ENCODE data around the gene ZNF385D. TPM values are rescaled to one million over a fixed set of nuclear protein-coding genes. Genes with fewer than 3 reads are reported as not detected.

The ZNF385D gene
- total RNA-seq, 1 donor from 2014 or later = 1.2 TPM

DNA sequence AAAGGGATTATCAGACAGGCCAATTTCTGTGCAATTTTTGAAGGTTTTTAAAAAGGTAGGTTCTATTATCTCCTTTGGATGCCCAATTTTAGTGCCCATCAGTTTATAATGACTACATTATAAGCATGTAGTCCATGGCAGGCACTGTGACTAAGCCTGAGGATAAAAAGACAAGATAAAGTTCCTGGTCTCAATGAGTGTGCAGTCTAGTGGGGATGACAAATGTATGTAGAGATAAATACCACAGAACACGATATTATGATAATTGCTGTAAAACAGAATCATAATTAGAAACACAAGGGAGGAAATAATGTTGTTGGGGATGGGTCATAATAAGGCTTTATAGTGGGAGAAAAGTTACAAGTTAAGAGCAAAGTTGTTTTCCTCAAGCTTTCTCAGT lies 163.1 kb downstream of the ZNF385D start:
- H3K27ac Mint-ChIP-seq (ENCODE audit: unreplicated experiment) = no peak overlapping the region
- TF ChIP-seq, protein P1, sequence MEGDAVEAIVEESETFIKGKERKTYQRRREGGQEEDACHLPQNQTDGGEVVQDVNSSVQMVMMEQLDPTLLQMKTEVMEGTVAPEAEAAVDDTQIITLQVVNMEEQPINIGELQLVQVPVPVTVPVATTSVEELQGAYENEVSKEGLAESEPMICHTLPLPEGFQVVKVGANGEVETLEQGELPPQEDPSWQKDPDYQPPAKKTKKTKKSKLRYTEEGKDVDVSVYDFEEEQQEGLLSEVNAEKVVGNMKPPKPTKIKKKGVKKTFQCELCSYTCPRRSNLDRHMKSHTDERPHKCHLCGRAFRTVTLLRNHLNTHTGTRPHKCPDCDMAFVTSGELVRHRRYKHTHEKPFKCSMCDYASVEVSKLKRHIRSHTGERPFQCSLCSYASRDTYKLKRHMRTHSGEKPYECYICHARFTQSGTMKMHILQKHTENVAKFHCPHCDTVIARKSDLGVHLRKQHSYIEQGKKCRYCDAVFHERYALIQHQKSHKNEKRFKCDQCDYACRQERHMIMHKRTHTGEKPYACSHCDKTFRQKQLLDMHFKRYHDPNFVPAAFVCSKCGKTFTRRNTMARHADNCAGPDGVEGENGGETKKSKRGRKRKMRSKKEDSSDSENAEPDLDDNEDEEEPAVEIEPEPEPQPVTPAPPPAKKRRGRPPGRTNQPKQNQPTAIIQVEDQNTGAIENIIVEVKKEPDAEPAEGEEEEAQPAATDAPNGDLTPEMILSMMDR (IDR thresholded peaks at IDR 0.05) = no peak
- no peak overlapping the region for H3K4me3 Mint-ChIP-seq (ENCODE audit: unreplicated experiment)
- H3K9me3 Mint-ChIP-seq (ENCODE audit: low read depth) = no peaks in the 10 kb centered on the region
- H3K4me1 Mint-ChIP-seq (ENCODE audit: low read depth) = no peaks in the 10 kb centered on the region
- peaks cover 2% of the 10 kb centered on the region for H3K27me3 Mint-ChIP-seq (ENCODE audit: low read depth)
- DNase-seq (ENCODE audit: low spot score) = no peak
- H3K36me3 Mint-ChIP-seq (ENCODE audit: low read depth) = no peaks in the 10 kb centered on the region

DNA sequence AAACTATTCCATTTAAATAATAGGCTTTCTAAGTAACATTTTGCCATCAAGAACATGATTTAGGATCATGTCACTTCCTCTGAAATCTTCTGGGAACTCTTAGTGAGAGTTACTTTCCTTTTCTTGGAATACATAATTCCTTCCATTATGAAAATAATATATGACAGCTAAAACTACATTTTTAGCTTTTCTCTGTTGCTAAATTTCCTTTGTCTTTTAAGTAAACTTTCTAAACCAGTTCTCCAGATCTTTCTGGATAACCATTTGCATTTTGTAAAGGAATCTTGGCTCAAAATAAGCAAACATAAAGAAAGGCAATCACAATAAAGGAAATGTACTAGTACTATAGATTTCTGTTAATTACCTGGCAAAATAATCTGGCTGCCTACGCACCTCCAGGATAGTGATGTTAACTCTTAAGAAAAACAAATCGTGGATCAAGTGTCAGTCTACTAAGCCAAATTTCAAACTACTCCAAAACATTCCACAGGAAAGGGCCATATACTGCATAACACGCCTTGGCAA lies 165.7 kb downstream of the ZNF385D start:
- no peaks in the 10 kb centered on the region for H3K36me3 Mint-ChIP-seq (ENCODE audit: low read depth)
- no peaks in the 10 kb centered on the region for H3K9me3 Mint-ChIP-seq (ENCODE audit: low read depth)
- peaks cover 2% of the 10 kb centered on the region for H3K27me3 Mint-ChIP-seq (ENCODE audit: low read depth)
- no peak for DNase-seq (ENCODE audit: low spot score)
- no peaks in the 10 kb centered on the region for H3K4me1 Mint-ChIP-seq (ENCODE audit: low read depth)
- no peak overlapping the region for H3K27ac Mint-ChIP-seq (ENCODE audit: unreplicated experiment)
- no peak overlapping the region for H3K4me3 Mint-ChIP-seq (ENCODE audit: unreplicated experiment)
- TF ChIP-seq, protein P1 (IDR thresholded peaks at IDR 0.05) = no peak

DNA sequence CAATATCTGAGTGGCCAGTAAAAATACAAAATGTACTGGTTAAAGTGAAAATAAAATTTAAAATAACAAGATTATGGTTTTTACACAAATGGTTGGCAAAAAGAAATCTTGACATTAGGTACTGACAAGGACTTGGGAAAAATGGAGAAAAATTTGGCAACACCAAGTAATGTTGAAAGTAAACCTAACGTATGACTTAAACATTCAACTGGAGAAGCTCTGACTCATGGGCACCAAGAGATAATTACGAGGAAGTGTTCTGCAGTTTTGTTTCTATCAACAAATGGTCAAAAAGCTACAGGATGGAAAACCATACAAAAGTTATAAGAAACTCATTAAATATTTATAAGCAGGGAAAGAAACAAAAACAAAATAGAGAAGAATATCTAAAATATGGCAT lies 177.7 kb downstream of the ZNF385D start:
- no peak for DNase-seq (ENCODE audit: low spot score)
- Mint-ChIP-seq H3K9me3 (ENCODE audit: low read depth) (peaks cover 9% of the 10 kb centered on the region), H3K36me3 (ENCODE audit: low read depth) (no peaks in the 10 kb centered on the region), H3K27ac (ENCODE audit: unreplicated experiment) (no peak overlapping the region), H3K4me1 (ENCODE audit: low read depth) (no peaks in the 10 kb centered on the region), H3K27me3 (ENCODE audit: low read depth) (peaks cover 2% of the 10 kb centered on the region), H3K4me3 (ENCODE audit: unreplicated experiment) (no peak overlapping the region)
- TF ChIP-seq, protein P1 (IDR thresholded peaks at IDR 0.05) = no peak

DNA sequence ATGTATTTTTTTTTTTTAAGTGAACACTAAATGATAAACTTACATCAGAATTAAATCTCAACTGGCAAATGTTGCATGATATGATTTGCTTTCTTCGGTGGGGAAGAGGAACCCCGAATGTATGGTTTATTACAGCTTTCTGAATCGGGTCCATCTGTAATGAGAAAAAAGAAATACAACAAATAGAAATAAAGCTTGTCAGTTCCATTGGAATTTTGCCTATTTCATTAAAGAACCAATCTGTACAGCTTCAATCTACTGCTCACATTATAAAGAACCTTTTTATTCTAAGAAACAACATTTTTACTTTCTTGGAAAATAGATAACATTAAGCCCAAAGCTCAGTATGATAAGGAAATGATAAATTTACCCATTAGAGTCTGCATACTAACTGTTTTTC lies 186.5 kb downstream of the ZNF385D start:
- no peak for DNase-seq (ENCODE audit: low spot score)
- TF ChIP-seq, protein P1 (IDR thresholded peaks at IDR 0.05) = no peak
- H3K27ac Mint-ChIP-seq (ENCODE audit: unreplicated experiment) = no peak overlapping the region
- no peaks in the 10 kb centered on the region for H3K4me1 Mint-ChIP-seq (ENCODE audit: low read depth)
- H3K36me3 Mint-ChIP-seq (ENCODE audit: low read depth) = no peaks in the 10 kb centered on the region
- H3K27me3 Mint-ChIP-seq (ENCODE audit: low read depth) = no peaks in the 10 kb centered on the region
- peaks cover 8% of the 10 kb centered on the region for H3K9me3 Mint-ChIP-seq (ENCODE audit: low read depth)
- no peak overlapping the region for H3K4me3 Mint-ChIP-seq (ENCODE audit: unreplicated experiment)

DNA sequence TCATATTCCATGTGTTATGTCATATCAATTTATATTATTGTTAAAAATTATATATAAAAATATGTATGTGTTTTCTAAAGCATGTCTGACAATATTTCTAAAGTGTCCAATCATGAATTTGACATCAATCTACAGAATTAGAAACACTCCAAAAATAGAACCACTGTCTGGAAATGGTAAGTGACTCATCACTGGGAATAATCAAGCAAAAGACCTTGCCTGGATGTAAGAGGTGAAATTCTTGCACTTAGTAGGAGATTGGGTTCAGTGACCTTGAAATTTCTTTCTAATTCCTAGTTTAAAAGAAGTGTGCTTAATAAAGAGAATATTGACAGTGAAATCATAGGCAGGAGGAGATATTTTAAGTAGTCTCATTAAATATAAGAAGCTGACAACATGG lies 188.8 kb downstream of the ZNF385D start:
- Mint-ChIP-seq H3K27ac (ENCODE audit: unreplicated experiment) (no peak overlapping the region), H3K4me3 (ENCODE audit: unreplicated experiment) (no peak overlapping the region), H3K9me3 (ENCODE audit: low read depth) (peaks cover 16% of the 10 kb centered on the region), H3K27me3 (ENCODE audit: low read depth) (no peaks in the 10 kb centered on the region), H3K36me3 (ENCODE audit: low read depth) (peaks cover 1% of the 10 kb centered on the region), H3K4me1 (ENCODE audit: low read depth) (no peaks in the 10 kb centered on the region)
- TF ChIP-seq, protein P1 (IDR thresholded peaks at IDR 0.05) = no peak
- DNase-seq (ENCODE audit: low spot score) = no peak

Measured in chondrocyte (in vitro differentiated cells).